Fibroblast of pulmonary artery (primary cell): ENCODE results near the gene SERPINB13.

ENCODE experiments used
- DNase-seq: peaks from one replicate; pipeline ENCODE4 v3.0.0-alpha.2; 2010; ENCODE audit warnings: low read depth
- H3K4me3 ChIP-seq: replicated peaks from 2 replicates; pipeline ENCODE4 v1.5.1; 2011; ENCODE audit warnings: low read depth, mild to moderate bottlenecking, control low read depth, low read length, moderate library complexity
- TF ChIP-seq, protein P1 (sequence below): IDR thresholded peaks from 2 replicates; pipeline ENCODE4 v1.5.1; 2011; ENCODE audit warnings: mild to moderate bottlenecking, control low read depth, low read length, inconsistent platforms; ENCODE audit errors: missing control alignments

The SERPINB13 gene

DNA sequence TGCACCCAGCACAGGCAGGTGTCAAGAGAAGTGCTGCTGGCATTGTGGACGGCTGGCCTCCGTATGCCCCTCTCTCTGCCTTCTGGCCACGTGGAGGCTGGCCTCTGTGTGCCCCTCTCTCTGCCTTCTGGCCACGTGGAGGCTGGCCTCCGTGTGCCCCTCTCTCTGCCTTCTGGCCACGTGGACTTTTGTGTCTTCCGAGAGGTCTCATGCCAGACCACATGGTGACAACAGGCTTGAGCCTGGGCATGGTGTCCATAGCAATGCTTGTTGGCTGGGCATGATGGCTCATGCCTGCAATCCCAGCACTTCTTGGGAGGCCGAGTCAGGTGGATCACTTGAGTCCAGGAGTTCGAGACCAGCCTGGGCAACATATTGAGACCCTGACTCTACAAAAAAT lies 19.3 kb upstream of the SERPINB13 start:
- TF ChIP-seq, protein P1, sequence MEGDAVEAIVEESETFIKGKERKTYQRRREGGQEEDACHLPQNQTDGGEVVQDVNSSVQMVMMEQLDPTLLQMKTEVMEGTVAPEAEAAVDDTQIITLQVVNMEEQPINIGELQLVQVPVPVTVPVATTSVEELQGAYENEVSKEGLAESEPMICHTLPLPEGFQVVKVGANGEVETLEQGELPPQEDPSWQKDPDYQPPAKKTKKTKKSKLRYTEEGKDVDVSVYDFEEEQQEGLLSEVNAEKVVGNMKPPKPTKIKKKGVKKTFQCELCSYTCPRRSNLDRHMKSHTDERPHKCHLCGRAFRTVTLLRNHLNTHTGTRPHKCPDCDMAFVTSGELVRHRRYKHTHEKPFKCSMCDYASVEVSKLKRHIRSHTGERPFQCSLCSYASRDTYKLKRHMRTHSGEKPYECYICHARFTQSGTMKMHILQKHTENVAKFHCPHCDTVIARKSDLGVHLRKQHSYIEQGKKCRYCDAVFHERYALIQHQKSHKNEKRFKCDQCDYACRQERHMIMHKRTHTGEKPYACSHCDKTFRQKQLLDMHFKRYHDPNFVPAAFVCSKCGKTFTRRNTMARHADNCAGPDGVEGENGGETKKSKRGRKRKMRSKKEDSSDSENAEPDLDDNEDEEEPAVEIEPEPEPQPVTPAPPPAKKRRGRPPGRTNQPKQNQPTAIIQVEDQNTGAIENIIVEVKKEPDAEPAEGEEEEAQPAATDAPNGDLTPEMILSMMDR, result no peak
- no peak overlapping the region for H3K4me3 ChIP-seq
- DNase-seq, result no peak

DNA sequence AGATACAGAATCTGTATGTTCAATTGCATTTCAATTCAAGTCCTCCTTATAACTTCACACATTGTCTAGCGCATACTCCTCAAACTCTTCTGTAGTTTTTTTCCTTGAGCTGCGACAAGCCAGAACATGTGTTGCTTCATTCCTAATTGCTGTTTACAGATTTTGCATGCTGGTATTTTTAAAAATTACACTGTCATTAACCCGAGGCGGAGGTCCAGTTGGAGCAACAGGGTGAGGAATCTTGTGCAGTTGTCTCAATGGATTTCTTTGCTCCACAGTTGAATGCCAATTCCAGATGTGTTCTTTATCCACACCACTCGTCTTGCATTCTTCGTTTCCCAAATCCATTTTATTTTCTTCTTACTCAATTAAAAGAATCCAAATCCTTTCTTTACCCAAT lies 16.4 kb upstream of the SERPINB13 start:
- DNase-seq, result no peak
- TF ChIP-seq, protein P1, result no peak
- H3K4me3 ChIP-seq, result no peak overlapping the region

GRCh38 chr18:63575681-63576080 lies 11.5 kb upstream of the SERPINB13 start:
- no peak overlapping the region for H3K4me3 ChIP-seq
- TF ChIP-seq, protein P1, result no peak

GRCh38 chr18:63578357-63578958 lies 8.7 kb upstream of the SERPINB13 start:
- H3K4me3 ChIP-seq, result no peak overlapping the region
- TF ChIP-seq, protein P1, result peak; percentile 70
- DNase-seq, result peak; percentile 54

More at GRCh38 chr18:63575681-63576080, 11.5 kb upstream of the SERPINB13 start:
- DNase-seq, result no peak

GRCh38 chr18:63579616-63580015 lies 7.5 kb upstream of the SERPINB13 start:
- no peak for DNase-seq
- no peak overlapping the region for H3K4me3 ChIP-seq
- TF ChIP-seq, protein P1, result no peak

- TF ChIP-seq, protein P1, result no peak
- no peak for DNase-seq
- H3K4me3 ChIP-seq, result no peak overlapping the region
These were observed 1.2 kb upstream of the SERPINB13 start for GRCh38 chr18:63585988-63586387.

DNA sequence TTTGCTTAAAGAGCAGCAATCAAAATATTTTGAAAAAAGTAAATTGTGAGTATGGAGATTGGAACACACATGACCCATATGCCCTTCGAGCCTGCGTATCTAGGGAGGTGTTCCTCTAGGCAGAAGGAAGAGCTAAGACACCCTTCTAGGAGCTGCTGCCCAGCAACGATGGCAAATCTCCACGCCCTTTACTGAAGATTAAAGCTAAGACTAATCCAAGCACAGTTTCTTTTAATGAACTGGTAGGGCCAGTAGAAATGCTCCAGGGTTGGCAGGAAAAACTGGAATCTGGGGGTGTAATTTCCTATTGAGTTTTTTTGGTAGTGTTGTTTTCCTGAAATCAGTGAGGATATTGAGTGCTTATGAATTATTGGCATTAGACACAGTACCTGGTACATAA lies 712 bp upstream of the SERPINB13 start:
- TF ChIP-seq, protein P1, result no peak
- no peak overlapping the region for H3K4me3 ChIP-seq

More for the DNA sequence above, 712 bp upstream of the SERPINB13 start:
- DNase-seq, result no peak
